Ovary (tissue), 3 donors: ENCODE results near the gene VASH2.

Experiments
- CTCF ChIP-seq, 3 donors: fragments of 450-650 bp in 2 of 3; fragments of 200-600 bp in 1 of 3; IDR thresholded peaks; one replicate each; pipeline versions ENCODE4 v1.5.1 to v1.8.0; 2016 to 2022; ENCODE audit warnings: antibody characterized with exemption in 3 of 3, mild to moderate bottlenecking in 1 of 3
- EP300 ChIP-seq: sonication (generic); formaldehyde crosslinking; IDR thresholded peaks from one replicate; pipeline ENCODE4 v1.6.1; 2017; ENCODE audit warnings: antibody characterized with exemption
- POLR2A ChIP-seq: fragments of 450-650 bp; IDR thresholded peaks from one replicate; pipeline ENCODE4 v1.6.1; 2017; ENCODE audit warnings: antibody characterized with exemption, mild to moderate bottlenecking, moderate library complexity
- donor health status: DM: no; HTN: no; CAD: no.

- no peak for TF ChIP-seq POLR2A
- TF ChIP-seq CTCF (IDR thresholded peaks at IDR 0.05), result no peak
- TF ChIP-seq EP300, result no peak
Observed at GRCh38 chr1:212944229-212944901, 6.0 kb upstream of the VASH2 start.
